GM23248 (cell line): ENCODE measurements around the gene HSPA5. TPM values are rescaled to one million over a fixed set of nuclear protein-coding genes. Genes with fewer than 3 reads are reported as not detected.
"Not testable (repeated sequence)": the region's sequence is repeated elsewhere in the genome, so short reads cannot be mapped to it uniquely, and the experiment has no call there.

Experiments
- DNase-seq: peaks from one replicate; pipeline ENCODE4 v3.0.0-alpha.2; 2015
- H2AFZ ChIP-seq: fragments of 200-600 bp; sonication (generic); 2 replicates; pipeline ENCODE4 v1.6.1; 2016; ENCODE audit warnings: antibody characterized with exemption
- H3F3A ChIP-seq: fragments of 200-600 bp; sonication (generic); 2 replicates; pipeline ENCODE4 v1.6.1; 2016; ENCODE audit warnings: mild to moderate bottlenecking, antibody characterized with exemption, mixed run types; ENCODE audit not compliant: insufficient read depth
- H3K27ac ChIP-seq: fragments of 200-600 bp; sonication (generic); 2 replicates; pipeline ENCODE4 v1.5.1; 2016; ENCODE audit warnings: mild to moderate bottlenecking
- H3K27me3 ChIP-seq: fragments of 200-600 bp; sonication (generic); replicated peaks from 2 replicates; pipeline ENCODE4 v1.6.1; 2016; ENCODE audit warnings: mild to moderate bottlenecking; ENCODE audit not compliant: insufficient read depth
- H3K36me3 ChIP-seq: fragments of 200-600 bp; sonication (generic); 2 replicates; pipeline ENCODE4 v1.6.1; 2016; ENCODE audit warnings: low read depth, mild to moderate bottlenecking
- H3K4me1 ChIP-seq: fragments of 200-600 bp; sonication (generic); 2 replicates; pipeline ENCODE4 v1.6.1; 2016; ENCODE audit warnings: mild to moderate bottlenecking; ENCODE audit not compliant: insufficient read depth
- H3K4me2 ChIP-seq: fragments of 200-600 bp; sonication (generic); one replicate; pipeline ENCODE4 v1.6.1; 2016; ENCODE audit warnings: mild to moderate bottlenecking; ENCODE audit not compliant: unreplicated experiment
- H3K4me3 ChIP-seq: fragments of 200-600 bp; sonication (generic); 2 replicates; pipeline ENCODE4 v1.5.1; 2016; ENCODE audit warnings: mild to moderate bottlenecking
- H3K79me2 ChIP-seq: fragments of 200-600 bp; sonication (generic); 2 replicates; pipeline ENCODE4 v1.6.1; 2016; ENCODE audit warnings: mild to moderate bottlenecking; ENCODE audit not compliant: insufficient read depth
- H3K9ac ChIP-seq: fragments of 200-600 bp; sonication (generic); 2 replicates; pipeline ENCODE4 v1.6.1; 2016; ENCODE audit warnings: mild to moderate bottlenecking
- H3K9me2 ChIP-seq: fragments of 200-600 bp; sonication (generic); 2 replicates; pipeline ENCODE4 v1.6.1; 2016; ENCODE audit warnings: mixed run types, mild to moderate bottlenecking, moderate library complexity; ENCODE audit not compliant: insufficient read depth
- H3K9me3 ChIP-seq: fragments of 200-600 bp; sonication (generic); one replicate; pipeline ENCODE4 v1.6.1; 2017; ENCODE audit warnings: low read depth
- H4K20me1 ChIP-seq: fragments of 200-600 bp; sonication (generic); 2 replicates; pipeline ENCODE4 v1.6.0; 2016; ENCODE audit not compliant: insufficient read depth
- EZH2 ChIP-seq: fragments of 200-600 bp; sonication (generic); IDR thresholded peaks from 2 replicates; pipeline ENCODE4 v1.6.1; 2018; ENCODE audit warnings: antibody characterized with exemption, mild to moderate bottlenecking; ENCODE audit not compliant: insufficient read depth, poor library complexity, severe bottlenecking
- EZH2phosphoT487 ChIP-seq: fragments of 200-600 bp; sonication (generic); IDR thresholded peaks from 2 replicates; pipeline ENCODE4 v1.6.1; 2018; ENCODE audit warnings: antibody characterized with exemption, moderate library complexity, mild to moderate bottlenecking, low read depth; ENCODE audit not compliant: insufficient read depth
- WGBS, 2 experiments: methylation state at CpG; one replicate each; pipeline ENCODE4 v1.1.6; 2015 to 2017; ENCODE audit warnings: low lambda C conversion rate in 2 of 2, low coverage in 1 of 2; ENCODE audit errors: missing lambda C conversion rate in 2 of 2; 5-methylcytosine and 5-hydroxymethylcytosine counted together
- in situ Hi-C: fragments of 300-500 bp; cut with MboI; formaldehyde crosslinking; loops from 2 replicates; pipeline ENCODE4 v1.15.0; 2020
- polyA plus RNA-seq: library from polyadenylated mRNA; unstranded; fragments of >200 nt; fragmentation: Nextera tagmentation; extraction: Ambion mirVana; gene quantifications from 2 replicates; pipeline ENCODE4 v1.2.1, GENCODE V29; 2016
- total RNA-seq: library from RNA; depleted of rRNA; stranded (reverse); fragments of >200 nt; shearing (Covaris generic); gene quantifications from 2 replicates; pipeline ENCODE4 v1.2.3, GENCODE V29; 2014; rRNA removed

The HSPA5 gene
- total RNA-seq: 70.4 and 76.5 TPM in 2 replicates
- 481 and 496 TPM in 2 replicates for polyA plus RNA-seq

DNA sequence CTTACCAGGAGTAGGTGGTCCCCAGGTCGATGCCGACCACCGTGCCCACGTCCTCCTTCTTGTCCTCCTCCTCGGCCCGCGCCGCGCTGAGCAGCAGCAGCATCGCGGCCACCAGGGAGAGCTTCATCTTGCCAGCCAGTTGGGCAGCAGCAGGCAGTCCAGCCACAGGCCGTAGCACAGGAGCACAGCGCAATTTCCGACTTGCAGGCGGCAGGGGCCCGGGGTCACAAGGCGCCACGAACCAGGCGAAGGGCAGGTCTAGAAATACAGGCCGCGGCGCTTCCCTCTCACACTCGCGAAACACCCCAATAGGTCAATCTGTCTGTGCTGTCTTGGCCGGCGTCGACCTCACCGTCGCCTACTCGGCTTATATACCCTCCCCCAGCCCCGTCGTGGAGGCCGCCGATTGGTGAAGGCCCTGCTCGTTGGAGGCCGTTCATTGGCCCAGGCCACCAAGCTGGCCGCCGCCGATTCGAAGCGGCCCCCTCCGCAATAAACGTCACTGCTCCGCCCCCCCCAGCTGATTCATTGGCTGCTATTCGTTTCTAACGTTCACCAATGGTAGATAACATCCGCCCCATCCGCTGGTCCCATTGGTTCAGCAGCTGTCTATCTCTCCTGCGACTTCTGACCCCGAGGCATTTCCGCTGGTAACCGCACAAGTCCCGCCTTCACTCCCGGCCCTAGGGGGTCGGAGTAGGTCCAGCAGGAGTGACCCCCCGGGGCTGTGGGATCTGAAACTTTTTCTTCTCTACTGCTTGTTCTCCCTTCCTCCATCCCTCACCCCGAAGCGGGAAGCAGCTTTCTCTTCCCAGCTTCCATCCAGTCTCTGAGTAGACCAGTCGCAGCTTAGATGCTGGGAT is at the start of gene HSPA5:
HSPA5 (minus strand) TSS at position 344 of the 863 bp plus-strand sequence; CDS start at position 127, 217 bp downstream.
- Histone ChIP-seq H3K9me2 (no peaks in the 10 kb centered on the region), H3K4me1 (peaks cover 52% of the 10 kb centered on the region), H3F3A (peaks cover 64% of the 10 kb centered on the region), H3K9ac (peak within 1 kb of the TSS; percentile 99), H2AFZ (peak within 1 kb of the TSS; percentile 76), H3K9me3 (no peaks in the 10 kb centered on the region), H3K4me3 (peak within 1 kb of the TSS; percentile 93), H4K20me1 (peaks cover 30% of the 10 kb centered on the region; the same call in 1 of the 2 replicates), H3K79me2 (peaks cover 59% of the 10 kb centered on the region), H3K27ac (peak within 1 kb of the TSS; percentile 97), H3K27me3 (no peaks in the 10 kb centered on the region), H3K4me2 (peak within 1 kb of the TSS; percentile 92), H3K36me3 (peaks cover 41% of the 10 kb centered on the region)
- peak; percentile 99 for DNase-seq
- WGBS, 2 experiments: 0 to 1% methylated on average over 55 to 56 of the region's 59 CpGs
- TF ChIP-seq EZH2phosphoT487 (no peak), EZH2 (no peak)
- in situ Hi-C loops: no loop called here

DNA sequence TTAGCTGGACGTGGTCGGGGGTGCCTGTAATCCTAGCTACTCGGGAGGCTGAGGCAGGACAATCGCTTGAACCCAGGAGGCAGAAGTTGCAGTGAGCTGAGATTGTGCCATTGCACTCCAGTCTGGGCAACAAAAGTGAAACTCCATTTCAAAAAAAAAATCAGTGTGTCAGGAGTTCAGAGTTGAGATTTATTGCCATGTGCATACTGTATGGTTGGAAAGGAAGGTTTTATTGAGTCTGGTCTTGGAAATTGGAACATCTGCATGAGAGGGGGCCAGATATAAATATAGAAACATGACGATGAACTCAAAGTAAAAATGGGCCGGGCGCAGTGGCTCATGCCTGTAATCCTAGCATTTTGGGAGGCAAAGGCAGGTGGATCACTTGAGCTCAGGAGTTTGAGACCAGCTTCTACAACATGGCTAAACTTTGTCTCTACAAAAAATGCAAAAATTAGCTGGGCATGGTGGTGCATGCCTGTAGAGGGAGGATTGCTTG is 45.8 kb upstream of the HSPA5 start:
- H3K4me3 ChIP-seq, H3K9me2 ChIP-seq, H2AFZ ChIP-seq, H3K9ac ChIP-seq, H3F3A ChIP-seq, H3K27me3 ChIP-seq, H3K9me3 ChIP-seq, H3K36me3 ChIP-seq, H3K27ac ChIP-seq, DNase-seq, in situ Hi-C loops, H3K4me2 ChIP-seq, H3K4me1 ChIP-seq: not testable (repeated sequence)
- Histone ChIP-seq H3K79me2 (peaks cover 100% of the 10 kb centered on the region), H4K20me1 (peaks cover 13% of the 10 kb centered on the region; the same call in 1 of the 2 replicates)
- 49 to 56% methylated on average over 7 of the region's 7 CpGs for WGBS, 2 experiments

DNA sequence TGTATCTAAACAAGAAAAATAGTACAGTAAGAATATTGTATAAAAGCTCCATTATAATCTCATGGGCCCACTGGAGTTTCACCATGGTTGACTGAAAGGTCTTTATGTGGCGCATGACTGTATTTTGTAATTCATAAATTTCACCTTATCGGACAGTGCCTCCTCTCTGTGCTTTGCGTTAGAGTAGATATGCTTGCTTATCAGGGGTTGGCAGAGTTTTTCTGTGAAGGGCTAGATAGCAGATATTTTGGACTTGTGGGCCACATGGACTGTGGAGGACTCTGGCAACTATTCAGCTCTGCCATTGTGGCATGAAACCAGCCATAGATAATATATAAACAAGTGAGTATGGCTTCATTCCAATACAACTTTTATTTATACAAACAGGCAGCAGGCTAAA is 43.7 kb upstream of the HSPA5 start:
- no peak for TF ChIP-seq EZH2phosphoT487
- TF ChIP-seq EZH2: no peak
- Histone ChIP-seq H3K4me1 (no peaks in the 10 kb centered on the region), H3K4me2 (no peak overlapping the region), H3K9me3 (no peaks in the 10 kb centered on the region), H4K20me1 (peaks cover 13% of the 10 kb centered on the region; the same call in 1 of the 2 replicates), H2AFZ (no peak overlapping the region), H3K9me2 (no peaks in the 10 kb centered on the region), H3K79me2 (peaks cover 100% of the 10 kb centered on the region), H3K27ac (no peak overlapping the region), H3K9ac (no peak overlapping the region), H3K27me3 (no peaks in the 10 kb centered on the region), H3K4me3 (no peak overlapping the region), H3K36me3 (no peaks in the 10 kb centered on the region), H3F3A (peaks cover 4% of the 10 kb centered on the region; the same call in 1 of the 2 replicates)
- in situ Hi-C loops: no loop called here
- WGBS, 2 experiments: 98 to 100% methylated on average over 3 of the region's 3 CpGs
- no peak for DNase-seq

DNA sequence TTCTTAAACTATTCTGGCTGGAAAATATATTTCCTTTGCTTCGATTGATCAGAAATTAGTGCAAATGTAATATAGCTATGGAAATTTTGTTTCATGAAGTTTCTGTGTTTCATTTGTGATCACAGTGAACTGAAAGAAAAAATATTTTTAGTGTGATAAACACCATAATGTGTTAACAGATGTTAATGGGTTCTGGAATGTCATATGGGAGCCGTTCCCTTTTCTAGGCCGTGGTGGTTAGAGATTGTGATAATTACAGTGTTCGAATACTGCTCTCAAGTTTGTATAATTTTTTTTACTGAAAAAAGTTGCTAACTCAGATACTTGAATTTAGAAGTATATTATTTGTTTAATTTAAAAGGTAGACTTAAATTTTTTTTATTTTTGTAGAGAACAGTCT is 39.8 kb upstream of the HSPA5 start:
- Histone ChIP-seq H3K4me3 (no peak overlapping the region), H3K9me3 (no peaks in the 10 kb centered on the region), H3K79me2 (peaks cover 100% of the 10 kb centered on the region), H3K27me3 (no peaks in the 10 kb centered on the region), H3K27ac (peak overlapping the region; percentile 7; the same call in 1 of the 2 replicates), H3F3A (peaks cover 4% of the 10 kb centered on the region; the same call in 1 of the 2 replicates), H3K4me2 (no peak overlapping the region), H3K4me1 (no peaks in the 10 kb centered on the region), H2AFZ (no peak overlapping the region), H3K36me3 (no peaks in the 10 kb centered on the region), H3K9me2 (no peaks in the 10 kb centered on the region), H3K9ac (0 out of 2 replicates have a peak overlapping the region, but pooled peaks have one; percentile 1), H4K20me1 (peaks cover 9% of the 10 kb centered on the region; the same call in 1 of the 2 replicates)
- in situ Hi-C loops: no loop called here
- 39 to 41% methylated on average over 4 of the region's 4 CpGs for WGBS, 2 experiments
- DNase-seq: no peak
- TF ChIP-seq EZH2: no peak
- no peak for TF ChIP-seq EZH2phosphoT487
